K562 (cell line): ENCODE measurements around the gene FAM110D. TPM values are rescaled to one million over a fixed set of nuclear protein-coding genes. Genes with fewer than 3 reads are reported as not detected.

ENCODE experiments used
- ATAC-seq: fragments of 200-7000 bp; cut with Tn5 transposase; 3 replicates; pipeline ENCODE4 v1.9.1; 2020; ENCODE audit warnings: moderate library complexity
- BruUV-seq: library from RNA; stranded (reverse); fragments of 400-500 nt; replicated peaks from 2 replicates; lab custom pipeline; 2021; lab: Mats Ljungman, UMichigan
- CTCF ChIA-PET: fragments of 300-600 bp; formaldehyde crosslinking; extraction: SDS; loops from one replicate; lab custom pipeline; 2021; ENCODE audit warnings: low intra/inter-chr PET ratio; lab: Yijun Ruan, JAX
- POLR2A ChIA-PET: fragments of 300-600, 350-650 bp; sonication (Branson Sonifier 250); formaldehyde crosslinking; extraction: SDS; loops from one replicate; lab custom pipeline; 2021; ENCODE audit warnings: antibody characterized with exemption, inconsistent platforms; lab: Yijun Ruan, JAX
- DNase-seq, 4 experiments: peaks; one replicate each; pipeline versions ENCODE4 v3.0.0 to v3.0.0-alpha.2; 2011 to 2018; ENCODE audit warnings: low spot score in 3 of 4, mixed read lengths in 3 of 4; ENCODE audit errors: extremely low read depth in 1 of 4
- FAIRE-seq: peaks from 2 replicates; lab custom pipeline; 2011; peaks lifted over from hg19 to GRCh38; lab: Jason Lieb, UNC
- H2AFZ ChIP-seq: 2 replicates; pipeline ENCODE4 v1.6.0; 2011; ENCODE audit warnings: low read depth, low read length, control low read depth, inconsistent platforms
- H3K27ac ChIP-seq: fragments of 200-600 bp; 3 replicates; pipeline ENCODE4 v1.8.0; 2011; ENCODE audit warnings: low read depth, mild to moderate bottlenecking, control low read depth, inconsistent platforms, low read length, moderate library complexity, mixed read lengths; ENCODE audit errors: extremely low read depth
- H3K27me3 ChIP-seq, 2 experiments: fragments of 300-600 bp in 1 of 2; 2 replicates in 1 of 2; 3 replicates in 1 of 2; pipeline versions ENCODE4 v1.6.0 to v1.8.0; 2011; ENCODE audit warnings: inconsistent platforms in 2 of 2, low read length in 2 of 2, mild to moderate bottlenecking in 1 of 2, mixed read lengths in 1 of 2, moderate library complexity in 1 of 2; ENCODE audit not compliant: control insufficient read depth in 2 of 2, insufficient read depth in 2 of 2
- H3K36me3 ChIP-seq: fragments of 300-600 bp; 3 replicates; pipeline ENCODE4 v1.8.0; 2011; ENCODE audit warnings: mild to moderate bottlenecking, low read length, inconsistent platforms; ENCODE audit not compliant: control insufficient read depth, insufficient read depth
- H3K4me1 ChIP-seq, 2 experiments: fragments of 200-600 bp in 1 of 2; replicated peaks in 1 of 2; 2 replicates in 1 of 2; 3 replicates in 1 of 2; pipeline versions ENCODE4 v1.5.1 to v1.8.0; 2011; ENCODE audit warnings: inconsistent platforms in 2 of 2, low read length in 2 of 2, mild to moderate bottlenecking in 1 of 2, mixed read lengths in 1 of 2, moderate library complexity in 1 of 2; ENCODE audit not compliant: control insufficient read depth in 2 of 2, insufficient read depth in 2 of 2
- H3K4me2 ChIP-seq: 2 replicates; pipeline ENCODE4 v1.6.1; 2011; ENCODE audit warnings: low read length, control low read depth, inconsistent platforms, mixed read lengths; ENCODE audit not compliant: insufficient read depth
- H3K4me3 ChIP-seq: fragments of 200-600 bp; sonication (generic), shearing (Covaris generic); 2 replicates; pipeline ENCODE4 v1.5.1; 2016; ENCODE audit warnings: control low read depth, inconsistent platforms
- H3K79me2 ChIP-seq: fragments of 200-600 bp; 3 replicates; pipeline ENCODE4 v1.8.0; 2011; ENCODE audit warnings: low read length, inconsistent platforms; ENCODE audit not compliant: control insufficient read depth, insufficient read depth
- H3K9ac ChIP-seq, 2 experiments: 2 replicates each; pipeline versions ENCODE4 v1.6.0 to v1.6.1; 2011; ENCODE audit warnings: low read depth in 2 of 2, low read length in 2 of 2, control low read depth in 1 of 2, inconsistent platforms in 1 of 2, mild to moderate bottlenecking in 1 of 2, mixed read lengths in 1 of 2; ENCODE audit not compliant: insufficient read depth in 1 of 2
- H3K9me1 ChIP-seq: one replicate; pipeline ENCODE4 v1.6.0; 2011; ENCODE audit warnings: inconsistent platforms, mild to moderate bottlenecking, low read length, moderate library complexity; ENCODE audit not compliant: control insufficient read depth, insufficient read depth
- H3K9me3 ChIP-seq: replicated peaks from 2 replicates; pipeline ENCODE4 v1.5.1; 2011; ENCODE audit warnings: low read depth, low read length, inconsistent platforms; ENCODE audit not compliant: control insufficient read depth, insufficient read depth
- H4K20me1 ChIP-seq: replicated peaks from 2 replicates; pipeline ENCODE4 v1.6.1; 2011; ENCODE audit warnings: low read length, inconsistent platforms, mixed read lengths; ENCODE audit not compliant: control insufficient read depth, insufficient read depth
- BRD4 ChIP-seq: fragments of 200-600 bp; sonication (generic); IDR thresholded peaks from 2 replicates; pipeline ENCODE4 v1.6.1; 2017; ENCODE audit warnings: inconsistent platforms
- DPF2 ChIP-seq: fragments of 450-650 bp; IDR thresholded peaks from 2 replicates; pipeline ENCODE4 v1.6.1; 2016
- MTA1 ChIP-seq: fragments of 450-650 bp; IDR thresholded peaks from 2 replicates; pipeline ENCODE4 v1.6.1; 2017; ENCODE audit warnings: borderline replicate concordance
- MTF1 ChIP-seq: fragments of 250-450 bp; sonication (Bioruptor Pico); IDR thresholded peaks from 2 replicates; pipeline ENCODE4 v1.9.0; 2021; ENCODE audit warnings: moderate library complexity, mild to moderate bottlenecking, inconsistent platforms, borderline replicate concordance
- RAD21 ChIP-seq, 2 experiments: fragments of 250-450 bp in 1 of 2; fragments of 450-650 bp in 1 of 2; sonication (Bioruptor Pico) in 1 of 2; formaldehyde crosslinking in 1 of 2; IDR thresholded peaks in 1 of 2; conservative IDR thresholded peaks in 1 of 2; 2 replicates each; pipeline versions ENCODE4 v1.4.0 to v1.8.0; 2020 to 2022; ENCODE audit warnings: mild to moderate bottlenecking in 2 of 2, moderate library complexity in 1 of 2
- SMAD4 ChIP-seq: fragments of 250-450 bp; sonication (Bioruptor Pico); conservative IDR thresholded peaks from 2 replicates; pipeline ENCODE4 v1.8.0; 2021; ENCODE audit warnings: inconsistent platforms, mild to moderate bottlenecking, moderate library complexity
- SMARCC2 ChIP-seq: fragments of 450-650 bp; IDR thresholded peaks from 2 replicates; pipeline ENCODE4 v1.6.1; 2017; ENCODE audit warnings: antibody characterized with exemption, moderate library complexity, mild to moderate bottlenecking, low read depth
- ZNF212 ChIP-seq: fragments of 450-650 bp; formaldehyde crosslinking; IDR thresholded peaks from 2 replicates; pipeline ENCODE4 v1.4.0; 2020; ENCODE audit warnings: mild to moderate bottlenecking
- ZNF584 ChIP-seq: fragments of 200-800 bp; sonication (Bioruptor generic); IDR thresholded peaks from 2 replicates; pipeline ENCODE4 v1.6.1; 2016; ENCODE audit warnings: low read depth, mild to moderate bottlenecking, missing genetic modification characterization, missing compliant biosample characterization
- ZNF717 ChIP-seq: fragments of 250-450 bp; sonication (Bioruptor Pico); IDR thresholded peaks from 2 replicates; pipeline ENCODE4 v1.5.0; 2021
- ZNF766 ChIP-seq: fragments of 200-800 bp; sonication (Bioruptor generic); conservative IDR thresholded peaks from 2 replicates; pipeline ENCODE4 v1.6.1; 2016; ENCODE audit warnings: missing genetic modification characterization, missing compliant biosample characterization
- WGBS: fragments of 100-300 bp; shearing (Covaris generic); methylation state at CpG from one replicate; pipeline ENCODE4 v1.1.6; 2016; ENCODE audit warnings: low coverage, mixed read lengths; ENCODE audit not compliant: insufficient coverage; ENCODE audit errors: missing lambda C conversion rate; 5-methylcytosine and 5-hydroxymethylcytosine counted together
- in situ Hi-C: fragments of 300-500 bp; cut with MboI; formaldehyde crosslinking; loops from 4 replicates; pipeline ENCODE4 v1.15.0; 2018; ENCODE audit warnings: inconsistent platforms, mixed read lengths
- intact Hi-C: fragments of 100-400 bp; cut with micrococcal nuclease; formaldehyde crosslinking; loops from 2 replicates; pipeline ENCODE4 v1.14.2; 2022
- polyA plus RNA-seq, 8 experiments: library from polyadenylated mRNA; depleted of rRNA in 4 of 8; stranded (reverse) in 5 of 8; unstranded in 3 of 8; fragments of >200 nt; fragmentation: Nextera tagmentation in 2 of 8; fragmentation: Illumina TruSeq in 1 of 8; extraction: Ambion mirVana in 2 of 8; extraction: Trizol in 1 of 8; gene quantifications; 2 replicates each; pipeline versions ENCODE4 v1.2.1 to v1.2.3, GENCODE V29; 2011 to 2014; ENCODE audit warnings: inconsistent platforms in 1 of 8, missing spikeins in 1 of 8
- total RNA-seq, 7 experiments: library from RNA; depleted of rRNA in 6 of 7; stranded (reverse); fragments of >200 nt in 6 of 7; fragmentation: Illumina TruSeq in 2 of 7; extraction: Trizol in 2 of 7; gene quantifications; 2 replicates each; pipeline versions ENCODE4 v1.2.1 to v1.2.3, GENCODE V29; 2011 to 2021; ENCODE audit warnings: low replicate concordance in 1 of 7
- TF ChIP-seq, protein P1 (sequence below): sonication (generic); formaldehyde crosslinking; IDR thresholded peaks from 2 replicates; pipeline ENCODE4 v1.8.0; 2023; ENCODE audit warnings: missing genetic modification reagents, mild to moderate bottlenecking, borderline replicate concordance
- TF ChIP-seq, protein P2 (sequence below): fragments of 450-650 bp; formaldehyde crosslinking; conservative IDR thresholded peaks from 2 replicates; pipeline ENCODE4 v1.4.0; 2022; ENCODE audit warnings: mild to moderate bottlenecking, missing genetic modification characterization

FAM110D gene
- total and polyA plus RNA-seq, 9 of the 15 experiments (the other 6 are each of a cell fraction or from before 2014, with no cell fraction given), result 0.04 to 1.1 (median 0.33) TPM

- Histone ChIP-seq H3K36me3 (no peaks in the 10 kb centered on the region), H3K79me2 (no peaks in the 10 kb centered on the region; the same call in 2 of the 3 replicates), H4K20me1 (no peaks in the 10 kb centered on the region), H3K4me2 (peak overlapping the region; percentile 87), H3K27ac (peak overlapping the region; percentile 80), H3K4me3 (peak overlapping the region; percentile 43), H3K9ac (peak overlapping the region; percentile 78 to 95), H2AFZ (peak overlapping the region; percentile 99), H3K4me1 (peaks cover 29 to 58% of the 10 kb centered on the region in 2 experiments), H3K9me1 (no peaks in the 10 kb centered on the region), H3K9me3 (no peaks in the 10 kb centered on the region), H3K27me3 (no peaks in the 10 kb centered on the region)
- WGBS, result 3% methylated on average over 70 of the region's 98 CpGs
- POLR2A ChIA-PET, result interaction anchor here (0.5 to 1.8 kb wide), 13 partner anchors 12 to 1407 kb away, joined by 3 to 5 read pairs (median 3); partner anchors contain the start of genes CRYBG2 and PDIK1L
- FAIRE-seq (no peak), ATAC-seq (peak; percentile 86), DNase-seq (peak; percentile 89 to 95 (median 92))
- intact Hi-C loops (loop anchor here (1.0 to 2.0 kb wide), 2 partner anchors 56 to 125 kb away; no protein-coding TSS in a partner anchor), in situ Hi-C loops (no loop called here)
- CTCF ChIA-PET, result interaction anchor here (0.6 to 2.6 kb wide), 9 partner anchors 17 to 1230 kb away, joined by 3 to 26 read pairs (median 4); no protein-coding TSS in a partner anchor
- BruUV-seq, result TSS peak; percentile 83
- TF ChIP-seq DPF2 (peak; percentile 23; the same call in 1 of the 2 replicates), ZNF766 (CRISPR knock-in tag) (0 out of 2 replicates have a peak, but pooled peaks have one; percentile 17), MTA1 (0 out of 2 replicates have a peak, but pooled peaks have one; percentile 19), BRD4 (peak; percentile 69; the same call in 1 of the 2 replicates), ZNF717 (CRISPR knock-in tag) (no peak), ZNF212 (CRISPR knock-in tag) (peak; percentile 56; the same call in 1 of the 2 replicates), MTF1 (CRISPR knock-in tag) (0 out of 2 replicates have a peak, but pooled peaks have one; percentile 59), SMAD4 (CRISPR knock-in tag) (peak; percentile 94), RAD21 (CRISPR knock-in tag; conservative IDR thresholded peaks at IDR 0.05 in 1 of 2, IDR thresholded peaks at IDR 0.05 in 1 of 2) (peak; percentile 60 to 84), ZNF584 (CRISPR knock-in tag) (no peak), SMARCC2 (peak; percentile 33; the same call in 1 of the 2 replicates)
- TF ChIP-seq, protein P1, sequence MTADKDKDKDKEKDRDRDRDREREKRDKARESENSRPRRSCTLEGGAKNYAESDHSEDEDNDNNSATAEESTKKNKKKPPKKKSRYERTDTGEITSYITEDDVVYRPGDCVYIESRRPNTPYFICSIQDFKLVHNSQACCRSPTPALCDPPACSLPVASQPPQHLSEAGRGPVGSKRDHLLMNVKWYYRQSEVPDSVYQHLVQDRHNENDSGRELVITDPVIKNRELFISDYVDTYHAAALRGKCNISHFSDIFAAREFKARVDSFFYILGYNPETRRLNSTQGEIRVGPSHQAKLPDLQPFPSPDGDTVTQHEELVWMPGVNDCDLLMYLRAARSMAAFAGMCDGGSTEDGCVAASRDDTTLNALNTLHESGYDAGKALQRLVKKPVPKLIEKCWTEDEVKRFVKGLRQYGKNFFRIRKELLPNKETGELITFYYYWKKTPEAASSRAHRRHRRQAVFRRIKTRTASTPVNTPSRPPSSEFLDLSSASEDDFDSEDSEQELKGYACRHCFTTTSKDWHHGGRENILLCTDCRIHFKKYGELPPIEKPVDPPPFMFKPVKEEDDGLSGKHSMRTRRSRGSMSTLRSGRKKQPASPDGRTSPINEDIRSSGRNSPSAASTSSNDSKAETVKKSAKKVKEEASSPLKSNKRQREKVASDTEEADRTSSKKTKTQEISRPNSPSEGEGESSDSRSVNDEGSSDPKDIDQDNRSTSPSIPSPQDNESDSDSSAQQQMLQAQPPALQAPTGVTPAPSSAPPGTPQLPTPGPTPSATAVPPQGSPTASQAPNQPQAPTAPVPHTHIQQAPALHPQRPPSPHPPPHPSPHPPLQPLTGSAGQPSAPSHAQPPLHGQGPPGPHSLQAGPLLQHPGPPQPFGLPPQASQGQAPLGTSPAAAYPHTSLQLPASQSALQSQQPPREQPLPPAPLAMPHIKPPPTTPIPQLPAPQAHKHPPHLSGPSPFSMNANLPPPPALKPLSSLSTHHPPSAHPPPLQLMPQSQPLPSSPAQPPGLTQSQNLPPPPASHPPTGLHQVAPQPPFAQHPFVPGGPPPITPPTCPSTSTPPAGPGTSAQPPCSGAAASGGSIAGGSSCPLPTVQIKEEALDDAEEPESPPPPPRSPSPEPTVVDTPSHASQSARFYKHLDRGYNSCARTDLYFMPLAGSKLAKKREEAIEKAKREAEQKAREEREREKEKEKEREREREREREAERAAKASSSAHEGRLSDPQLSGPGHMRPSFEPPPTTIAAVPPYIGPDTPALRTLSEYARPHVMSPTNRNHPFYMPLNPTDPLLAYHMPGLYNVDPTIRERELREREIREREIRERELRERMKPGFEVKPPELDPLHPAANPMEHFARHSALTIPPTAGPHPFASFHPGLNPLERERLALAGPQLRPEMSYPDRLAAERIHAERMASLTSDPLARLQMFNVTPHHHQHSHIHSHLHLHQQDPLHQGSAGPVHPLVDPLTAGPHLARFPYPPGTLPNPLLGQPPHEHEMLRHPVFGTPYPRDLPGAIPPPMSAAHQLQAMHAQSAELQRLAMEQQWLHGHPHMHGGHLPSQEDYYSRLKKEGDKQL (CRISPR knock-in tag), result no peak
- TF ChIP-seq, protein P2, sequence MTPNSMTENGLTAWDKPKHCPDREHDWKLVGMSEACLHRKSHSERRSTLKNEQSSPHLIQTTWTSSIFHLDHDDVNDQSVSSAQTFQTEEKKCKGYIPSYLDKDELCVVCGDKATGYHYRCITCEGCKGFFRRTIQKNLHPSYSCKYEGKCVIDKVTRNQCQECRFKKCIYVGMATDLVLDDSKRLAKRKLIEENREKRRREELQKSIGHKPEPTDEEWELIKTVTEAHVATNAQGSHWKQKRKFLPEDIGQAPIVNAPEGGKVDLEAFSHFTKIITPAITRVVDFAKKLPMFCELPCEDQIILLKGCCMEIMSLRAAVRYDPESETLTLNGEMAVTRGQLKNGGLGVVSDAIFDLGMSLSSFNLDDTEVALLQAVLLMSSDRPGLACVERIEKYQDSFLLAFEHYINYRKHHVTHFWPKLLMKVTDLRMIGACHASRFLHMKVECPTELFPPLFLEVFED (CRISPR knock-in tag), result no peak
Measured at GRCh38 chr1:26161415-26162219, 2.7 kb downstream of the FAM110D start.
